RWPE2 (cell line): Measurements from ENCODE around the gene PRICKLE3.
A peak's percentile ranks its signal among the peaks of the same experiment; 100 is the strongest.
"Not testable (repeated sequence)": the region's sequence is repeated elsewhere in the genome, so short reads cannot be mapped to it uniquely, and the experiment has no call there.

ENCODE experiments used
- ATAC-seq: fragments of 200-7000 bp; cut with Tn5 transposase; 3 replicates; pipeline ENCODE4 v1.9.1; 2021; ENCODE audit warnings: low read depth
- DNase-seq: peaks from one replicate; pipeline ENCODE4 v3.0.0-alpha.2; 2020; ENCODE audit warnings: low spot score
- H3K27ac ChIP-seq: fragments of 450-650 bp; 2 replicates; pipeline ENCODE4 v1.5.1; 2017; ENCODE audit warnings: mild to moderate bottlenecking; ENCODE audit not compliant: poor library complexity, severe bottlenecking
- H3K27me3 ChIP-seq: fragments of 250-450 bp; sonication (Bioruptor Pico); 2 replicates; pipeline ENCODE4 v1.5.1; 2021; ENCODE audit warnings: mild to moderate bottlenecking, moderate library complexity; ENCODE audit not compliant: insufficient read depth, poor library complexity, severe bottlenecking
- H3K36me3 ChIP-seq: fragments of 250-450 bp; sonication (Bioruptor Pico); 2 replicates; pipeline ENCODE4 v1.5.1; 2020; ENCODE audit warnings: low read depth, mild to moderate bottlenecking, moderate library complexity
- H3K4me1 ChIP-seq: fragments of 250-450 bp; sonication (Bioruptor Pico); 2 replicates; pipeline ENCODE4 v1.5.1; 2021; ENCODE audit warnings: mild to moderate bottlenecking, moderate library complexity; ENCODE audit not compliant: insufficient read depth, poor library complexity, severe bottlenecking
- H3K4me3 ChIP-seq: fragments of 250-450 bp; sonication (Bioruptor Pico); 2 replicates; pipeline ENCODE4 v1.5.1; 2021; ENCODE audit warnings: mild to moderate bottlenecking, moderate library complexity; ENCODE audit not compliant: severe bottlenecking
- H3K9me3 ChIP-seq: fragments of 250-450 bp; sonication (Bioruptor Pico); 2 replicates; pipeline ENCODE4 v1.5.1; 2021; ENCODE audit warnings: mild to moderate bottlenecking, moderate library complexity; ENCODE audit not compliant: severe bottlenecking
- CTCF ChIP-seq: fragments of 450-650 bp; IDR thresholded peaks from one replicate; pipeline ENCODE4 v1.5.1; 2017; ENCODE audit warnings: mild to moderate bottlenecking, moderate library complexity; ENCODE audit not compliant: poor library complexity, severe bottlenecking

PRICKLE3 gene

DNA sequence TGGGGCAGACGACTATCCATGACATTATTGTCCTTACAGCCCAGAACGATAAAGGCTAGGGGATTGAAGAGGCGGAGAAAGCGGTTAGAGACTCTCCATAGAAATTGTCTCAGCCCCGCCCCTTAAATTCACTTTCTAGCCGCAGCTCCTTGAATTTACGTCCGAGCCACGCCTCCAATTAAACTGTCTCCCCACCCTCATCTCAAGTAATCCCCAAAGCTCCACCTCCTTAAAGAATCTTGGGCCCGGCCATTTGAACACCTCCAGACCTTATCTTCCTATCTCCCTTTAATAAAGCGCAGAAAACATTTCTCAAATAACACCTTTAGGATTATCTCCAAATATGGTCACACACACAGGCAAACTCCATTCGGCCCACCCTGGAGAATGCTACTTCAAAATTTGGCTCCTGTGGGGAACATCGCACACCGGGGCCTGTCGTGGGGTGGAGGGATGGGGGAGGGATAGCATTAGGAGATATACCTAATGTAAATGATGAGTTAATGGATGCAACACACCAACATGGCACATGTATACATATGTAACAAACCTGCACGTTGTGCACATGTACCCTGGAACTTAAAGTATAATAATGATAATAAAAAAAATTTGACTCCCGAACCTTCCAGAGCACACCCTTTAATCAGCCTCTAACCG is 30.8 kb downstream of the PRICKLE3 start:
- no peaks in the 10 kb centered on the region for H3K36me3 ChIP-seq
- H3K27ac ChIP-seq = peak overlapping the region; percentile 73
- no peaks in the 10 kb centered on the region for H3K4me1 ChIP-seq
- no peaks in the 10 kb centered on the region for H3K27me3 ChIP-seq
- peak; percentile 69 for ATAC-seq
- peak overlapping the region; percentile 51 for H3K4me3 ChIP-seq
- no peak for DNase-seq
- H3K9me3 ChIP-seq = no peaks in the 10 kb centered on the region
- no peak for TF ChIP-seq CTCF

- Histone ChIP-seq H3K36me3 (no peaks in the 10 kb centered on the region), H3K27ac (no peak overlapping the region), H3K9me3 (no peaks in the 10 kb centered on the region), H3K27me3 (no peaks in the 10 kb centered on the region), H3K4me1 (no peaks in the 10 kb centered on the region), H3K4me3 (no peak overlapping the region)
- no peak for DNase-seq
- no peak for TF ChIP-seq CTCF
- no peak for ATAC-seq
Observed at GRCh38 chrX:49153467-49153866, 32.7 kb downstream of the PRICKLE3 start.

DNA sequence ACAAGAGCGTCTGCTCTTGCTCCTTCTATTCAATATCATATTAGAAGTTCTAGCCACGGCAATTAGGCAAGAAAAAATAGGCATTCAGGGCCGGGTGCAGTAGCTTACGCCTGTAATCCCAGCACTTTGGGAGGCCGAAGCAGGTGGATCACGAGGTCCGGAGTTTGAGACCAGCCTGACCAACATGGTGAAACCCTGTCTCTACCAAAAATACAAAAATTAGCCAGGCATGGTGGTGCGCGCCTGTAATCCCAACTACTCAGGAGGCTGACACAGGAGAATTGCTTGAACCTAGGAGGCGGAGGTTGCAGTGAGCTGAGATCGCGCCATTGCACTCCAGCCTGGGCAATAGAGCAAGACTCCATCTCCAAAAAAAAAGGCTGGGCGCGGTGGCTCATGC is 36.9 kb downstream of the PRICKLE3 start:
- not testable (repeated sequence) for H3K27me3 ChIP-seq, H3K27ac ChIP-seq, H3K36me3 ChIP-seq, DNase-seq, H3K4me3 ChIP-seq, H3K9me3 ChIP-seq, H3K4me1 ChIP-seq, ATAC-seq

DNA sequence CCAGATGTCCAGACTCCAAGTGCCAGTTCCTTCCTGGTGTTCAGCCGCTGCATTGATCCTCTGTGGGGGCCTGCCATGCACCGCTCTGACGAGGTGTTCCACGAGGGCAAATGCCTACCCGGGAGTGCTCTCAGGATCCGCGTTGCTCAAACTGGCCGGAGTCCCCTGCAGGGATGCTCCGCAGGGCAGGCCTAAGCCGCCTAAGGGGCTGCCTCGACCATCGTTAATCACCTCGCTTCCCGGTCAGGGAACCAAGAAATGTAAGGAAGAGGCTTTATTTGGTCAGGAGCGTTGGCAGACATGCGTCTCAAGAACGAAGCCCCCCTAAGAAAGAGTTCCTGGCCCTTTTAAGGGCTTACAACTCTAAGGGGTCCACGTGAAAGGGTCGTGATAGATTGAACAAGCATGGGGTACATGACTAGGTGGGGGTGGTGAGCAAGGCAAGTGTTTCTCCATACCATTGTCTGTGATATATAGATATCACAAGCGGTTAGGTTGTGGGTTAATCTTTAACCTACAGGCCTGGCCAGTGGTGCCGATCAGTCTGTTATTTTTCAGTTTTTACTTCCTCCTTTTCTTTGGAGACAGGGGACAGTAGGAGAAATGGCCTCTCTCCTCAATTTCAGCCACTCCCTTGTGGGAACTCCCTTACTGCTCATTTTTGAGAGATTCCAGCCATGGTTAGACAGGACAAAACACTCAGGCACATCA is 37.6 kb downstream of the PRICKLE3 start:
- H3K27me3 ChIP-seq, DNase-seq, H3K4me3 ChIP-seq, H3K9me3 ChIP-seq, H3K36me3 ChIP-seq, ATAC-seq, H3K4me1 ChIP-seq, H3K27ac ChIP-seq: not testable (repeated sequence)

DNA sequence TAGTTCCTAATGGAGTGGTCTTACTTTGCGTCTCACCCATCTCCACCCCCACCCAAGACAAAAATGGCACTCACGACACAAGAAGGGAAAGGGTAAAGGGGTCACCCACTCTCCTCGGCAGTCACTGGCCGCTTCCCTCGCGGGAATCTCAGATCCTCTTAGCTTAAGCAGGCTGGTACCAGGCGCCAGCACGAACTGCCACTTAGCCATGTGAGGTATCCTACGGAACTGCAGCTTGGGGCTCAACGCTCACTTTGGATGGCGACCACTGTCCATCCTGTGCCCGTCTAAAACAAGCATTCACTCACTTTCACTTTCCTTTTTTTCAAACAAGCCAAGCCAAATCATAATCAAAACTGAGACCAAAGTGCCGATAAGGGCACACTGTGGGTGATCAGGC is 38.2 kb downstream of the PRICKLE3 start:
- no peak for TF ChIP-seq CTCF
- no peak for ATAC-seq

DNA sequence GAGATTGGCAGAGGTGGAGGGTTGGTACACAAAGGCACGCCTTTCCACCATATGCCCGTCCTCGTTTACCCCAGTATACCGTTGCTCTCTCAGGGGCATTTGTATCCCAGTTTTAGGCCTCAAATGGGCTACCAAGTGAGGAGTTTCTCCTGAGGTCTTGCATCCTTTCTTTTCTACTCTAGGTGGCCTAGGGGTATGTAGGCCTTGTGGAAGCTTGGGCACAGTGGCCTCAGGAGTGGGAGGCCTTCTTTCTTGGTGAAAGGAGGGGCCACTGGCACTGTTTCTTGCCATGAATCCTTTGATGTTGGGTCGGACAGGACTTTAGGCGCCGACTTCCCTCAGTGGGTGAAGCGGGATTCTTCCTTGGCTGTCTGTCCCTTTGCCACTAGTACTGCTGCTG is 38.9 kb downstream of the PRICKLE3 start:
- H3K4me1 ChIP-seq = no peaks in the 10 kb centered on the region
- TF ChIP-seq CTCF = no peak
- H3K36me3 ChIP-seq = no peaks in the 10 kb centered on the region
- DNase-seq (no peak), ATAC-seq (no peak)
- H3K27me3 ChIP-seq = no peaks in the 10 kb centered on the region
- H3K27ac ChIP-seq = no peak overlapping the region
- H3K4me3 ChIP-seq = no peak overlapping the region
- no peaks in the 10 kb centered on the region for H3K9me3 ChIP-seq

More for the DNA sequence above, 38.2 kb downstream of the PRICKLE3 start:
- Histone ChIP-seq H3K9me3 (no peaks in the 10 kb centered on the region), H3K36me3 (no peaks in the 10 kb centered on the region), H3K27me3 (no peaks in the 10 kb centered on the region), H3K4me1 (no peaks in the 10 kb centered on the region), H3K4me3 (no peak overlapping the region), H3K27ac (no peak overlapping the region)
- no peak for DNase-seq

DNA sequence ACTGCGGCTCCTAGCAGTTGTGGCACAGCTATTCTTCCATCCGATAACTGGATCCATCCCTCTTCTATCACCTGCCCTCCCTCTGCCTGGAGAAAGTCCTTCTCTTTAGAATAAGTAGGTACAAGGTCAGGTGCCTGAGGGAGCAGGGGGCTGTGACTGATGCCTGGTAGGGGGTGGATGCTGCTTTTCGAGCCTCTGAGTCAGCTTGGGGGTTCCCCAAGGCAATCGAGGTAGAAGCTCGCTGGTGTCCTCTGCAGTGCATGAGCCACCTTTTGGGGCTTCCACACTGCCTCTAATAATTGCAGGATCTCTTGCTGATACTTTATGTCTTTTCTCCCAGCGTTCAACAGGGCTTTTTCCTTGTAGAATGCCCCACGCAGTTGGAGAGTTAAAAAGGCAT is 43.0 kb downstream of the PRICKLE3 start:
- H3K27ac ChIP-seq, H3K4me3 ChIP-seq, H3K36me3 ChIP-seq, DNase-seq, H3K9me3 ChIP-seq, H3K27me3 ChIP-seq, ATAC-seq, H3K4me1 ChIP-seq: not testable (repeated sequence)

DNA sequence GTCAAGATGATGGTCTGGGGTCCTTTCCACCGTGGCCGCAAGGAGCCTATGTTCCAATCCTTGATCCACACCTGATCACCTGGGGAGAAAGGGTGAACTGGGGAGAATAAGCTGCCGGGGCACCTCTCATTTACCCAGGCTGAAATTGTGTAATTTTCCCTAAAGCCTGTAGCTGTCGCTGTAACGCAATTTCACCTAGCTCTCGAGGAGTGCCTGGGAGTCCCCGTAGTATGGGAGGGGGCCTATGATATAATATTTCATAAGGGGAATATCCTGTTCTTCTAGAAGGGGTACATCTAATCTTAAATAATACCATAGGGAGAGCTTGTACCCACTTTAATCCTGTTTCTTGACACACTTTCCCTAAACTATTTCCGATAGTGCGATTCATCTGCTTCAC is 43.9 kb downstream of the PRICKLE3 start:
- ATAC-seq, H3K36me3 ChIP-seq, H3K27me3 ChIP-seq, H3K9me3 ChIP-seq, H3K4me3 ChIP-seq, H3K4me1 ChIP-seq, DNase-seq, H3K27ac ChIP-seq: not testable (repeated sequence)
